A549 (cell line): ENCODE data around the gene CHMP1B. TPM values are rescaled to one million over a fixed set of nuclear protein-coding genes. Genes with fewer than 3 reads are reported as not detected.

Experiments
- ATAC-seq, 2 experiments: fragments of 200-7000 bp in 1 of 2; fragments of >200 bp in 1 of 2; cut with Nextera tagmentation in 1 of 2; cut with Tn5 transposase in 1 of 2; 3 replicates each; pipeline versions ENCODE4 v1.8.0 to v1.9.1; 2018 to 2020; ENCODE audit warnings: mild to moderate bottlenecking in 1 of 2, moderate library complexity in 1 of 2
- CTCF ChIA-PET: fragments of 300-600 bp; sonication (Branson Sonifier 250); formaldehyde crosslinking; extraction: SDS; loops from one replicate; lab custom pipeline; 2021; ENCODE audit warnings: antibody characterized with exemption, inconsistent platforms; lab: Yijun Ruan, JAX
- POLR2A ChIA-PET: fragments of 350-600 bp; formaldehyde crosslinking; extraction: SDS; loops from one replicate; lab custom pipeline; 2021; ENCODE audit warnings: antibody characterized with exemption, inconsistent platforms; lab: Yijun Ruan, JAX
- DNase-seq, 2 experiments: peaks; one replicate each; pipeline versions ENCODE4 v3.0.0 to v3.0.0-alpha.2; 2011 to 2016; ENCODE audit warnings: low read depth in 1 of 2, low spot score in 1 of 2
- FAIRE-seq: peaks from 2 replicates; lab custom pipeline; 2011; peaks lifted over from hg19 to GRCh38; lab: Jason Lieb, UNC
- H3K27ac ChIP-seq, 2 experiments: fragments of >200 bp; sonication (Bioruptor Twin); formaldehyde crosslinking; 3 replicates each; pipeline ENCODE4 v1.5.1; 2016 to 2017
- H3K4me1 ChIP-seq: fragments of >200 bp; sonication (Bioruptor Twin); formaldehyde crosslinking; 3 replicates; pipeline ENCODE4 v1.6.1; 2016
- H3K4me2 ChIP-seq: fragments of >200 bp; sonication (Bioruptor Twin); formaldehyde crosslinking; 3 replicates; pipeline ENCODE4 v1.6.1; 2016
- H3K4me3 ChIP-seq: fragments of >200 bp; sonication (Bioruptor Twin); formaldehyde crosslinking; 3 replicates; pipeline ENCODE4 v1.5.1; 2016
- H3K9me3 ChIP-seq: fragments of >200 bp; sonication (Bioruptor Twin); formaldehyde crosslinking; 3 replicates; pipeline ENCODE4 v1.6.1; 2016
- ATOH8 ChIP-seq: fragments of 250-450 bp; sonication (Bioruptor Pico); IDR thresholded peaks from 2 replicates; pipeline ENCODE4 v1.5.0; 2020; ENCODE audit warnings: low read depth, mild to moderate bottlenecking, moderate library complexity
- BCL3 ChIP-seq: fragments of >200 bp; sonication (Bioruptor Twin); formaldehyde crosslinking; IDR thresholded peaks from 3 replicates; pipeline ENCODE4 v1.6.1; 2016
- CBX8 ChIP-seq: fragments of 200-600 bp; sonication (generic); IDR thresholded peaks from 2 replicates; pipeline ENCODE4 v1.6.1; 2016
- ELK1 ChIP-seq: fragments of 150-350 bp; IDR thresholded peaks from 2 replicates; pipeline ENCODE4 v1.6.1; 2014; ENCODE audit warnings: low read depth, mild to moderate bottlenecking, low read length
- EP300 ChIP-seq, 2 experiments: fragments of >200 bp; sonication (Bioruptor Twin); formaldehyde crosslinking; IDR thresholded peaks; 2 replicates in 1 of 2; 3 replicates in 1 of 2; pipeline ENCODE4 v1.6.1; 2016 to 2017
- ESRRA ChIP-seq: fragments of 150-350 bp; IDR thresholded peaks from 2 replicates; pipeline ENCODE4 v1.6.1; 2014; ENCODE audit warnings: mild to moderate bottlenecking, low read length, borderline replicate concordance
- HES2 ChIP-seq: fragments of >200 bp; sonication (Bioruptor Twin); formaldehyde crosslinking; IDR thresholded peaks from 2 replicates; pipeline ENCODE4 v1.6.1; 2016
- HOXB13 ChIP-seq: fragments of 250-450 bp; sonication (Bioruptor Pico); IDR thresholded peaks from 2 replicates; pipeline ENCODE4 v1.5.0; 2020; ENCODE audit warnings: low read depth, mild to moderate bottlenecking, moderate library complexity
- KDM1A ChIP-seq: fragments of 200-600 bp; sonication (generic); IDR thresholded peaks from 2 replicates; pipeline ENCODE4 v1.6.1; 2016; ENCODE audit warnings: low read depth, mild to moderate bottlenecking
- KDM5A ChIP-seq: fragments of 200-600 bp; sonication (generic); IDR thresholded peaks from 2 replicates; pipeline ENCODE4 v1.6.1; 2016; ENCODE audit warnings: antibody characterized with exemption, mild to moderate bottlenecking
- MAZ ChIP-seq: fragments of 150-350 bp; IDR thresholded peaks from 2 replicates; pipeline ENCODE4 v1.6.1; 2014; ENCODE audit warnings: antibody characterized with exemption, low read depth, low read length, borderline replicate concordance
- NPAS2 ChIP-seq: fragments of 250-450 bp; sonication (Bioruptor Pico); IDR thresholded peaks from 2 replicates; pipeline ENCODE4 v1.8.0; 2022; ENCODE audit warnings: mild to moderate bottlenecking, moderate library complexity, borderline replicate concordance
- POLR2AphosphoS2 ChIP-seq: conservative IDR thresholded peaks from 2 replicates; pipeline ENCODE4 v1.6.1; 2012; ENCODE audit warnings: low read length, improper control_type of control experiment, inconsistent platforms
- RAD21 ChIP-seq, 2 experiments: fragments of >200 bp in 1 of 2; sonication (Bioruptor Twin) in 1 of 2; formaldehyde crosslinking in 1 of 2; IDR thresholded peaks in 1 of 2; conservative IDR thresholded peaks in 1 of 2; 2 replicates in 1 of 2; 3 replicates in 1 of 2; pipeline ENCODE4 v1.6.1; 2012 to 2018; ENCODE audit warnings: inconsistent platforms in 1 of 2
- RARB ChIP-seq: fragments of 250-450 bp; sonication (Bioruptor Pico); IDR thresholded peaks from 2 replicates; pipeline ENCODE4 v1.8.0; 2021; ENCODE audit warnings: mild to moderate bottlenecking, moderate library complexity
- RFX5 ChIP-seq: fragments of 450-650 bp; IDR thresholded peaks from 2 replicates; pipeline ENCODE4 v1.7.1; 2014; ENCODE audit warnings: antibody characterized with exemption, mild to moderate bottlenecking, moderate library complexity
- RNF2 ChIP-seq: fragments of 200-600 bp; sonication (generic); IDR thresholded peaks from 2 replicates; pipeline ENCODE4 v1.6.1; 2016; ENCODE audit warnings: low read depth, mild to moderate bottlenecking, antibody characterized with exemption, moderate library complexity, borderline replicate concordance
- SMC3 ChIP-seq: fragments of >200 bp; sonication (Bioruptor Twin); formaldehyde crosslinking; IDR thresholded peaks from 3 replicates; pipeline ENCODE4 v1.6.1; 2018; ENCODE audit warnings: inconsistent platforms
- SREBF2 ChIP-seq: fragments of 450-650 bp; IDR thresholded peaks from 2 replicates; pipeline ENCODE4 v1.6.1; 2014; ENCODE audit warnings: mild to moderate bottlenecking, moderate library complexity
- TP53 ChIP-seq: fragments of 250-450 bp; sonication (Bioruptor Pico); IDR thresholded peaks from 2 replicates; pipeline ENCODE4 v1.5.0; 2021; ENCODE audit warnings: mild to moderate bottlenecking, moderate library complexity
- ZC3H11A ChIP-seq: fragments of 450-650 bp; IDR thresholded peaks from 2 replicates; pipeline ENCODE4 v1.6.1; 2014; ENCODE audit warnings: antibody characterized with exemption, mild to moderate bottlenecking
- ZNF302 ChIP-seq: fragments of 250-450 bp; sonication (Bioruptor Pico); IDR thresholded peaks from 2 replicates; pipeline ENCODE4 v1.9.0; 2021; ENCODE audit warnings: inconsistent platforms, mild to moderate bottlenecking, moderate library complexity
- ZSCAN20 ChIP-seq: fragments of 250-450 bp; sonication (Bioruptor Pico); IDR thresholded peaks from 2 replicates; pipeline ENCODE4 v1.8.0; 2022; ENCODE audit warnings: mild to moderate bottlenecking, moderate library complexity
- WGBS: methylation state at CpG from one replicate; pipeline ENCODE4 v1.1.6; 2017; ENCODE audit errors: missing lambda C conversion rate; 5-methylcytosine and 5-hydroxymethylcytosine counted together
- polyA plus RNA-seq, 4 experiments: library from polyadenylated mRNA; depleted of rRNA in 3 of 4; stranded (reverse); fragments of >200 nt; fragmentation: RNase III in 1 of 4; extraction: RNeasy Plus Mini Kit Qiagen cat#74134 plus additional on column Dnase treatment in 1 of 4; gene quantifications; 2 replicates in 3 of 4; 3 replicates in 1 of 4; pipeline ENCODE4 v1.2.3, GENCODE V29; 2011 to 2017
- TF ChIP-seq, protein P1 (sequence below): IDR thresholded peaks from 2 replicates; pipeline ENCODE4 v1.6.1; 2012
- TF ChIP-seq, protein P2 (sequence below): fragments of >200 bp; sonication (Bioruptor Twin); formaldehyde crosslinking; IDR thresholded peaks from 3 replicates; pipeline ENCODE4 v1.5.1; 2016

CHMP1B gene
- polyA plus RNA-seq, 2 of the 4 experiments (the other 2 are of a cell fraction), result 44.9 to 60.8 TPM

GRCh38 chr18:11885278-11885947, 34.2 kb downstream of the CHMP1B start:
- FAIRE-seq, result no peak
- Histone ChIP-seq H3K27ac (no peak overlapping the region), H3K4me3 (no peak overlapping the region), H3K4me1 (peaks cover 18% of the 10 kb centered on the region), H3K4me2 (no peak overlapping the region), H3K9me3 (no peaks in the 10 kb centered on the region)
- 90% methylated on average over 22 of the region's 22 CpGs for whole genome bisulfite sequencing
- no peak for ATAC-seq
- DNase-seq, result no peak
- CTCF ChIA-PET, result no interaction called here
- no peak for TF ChIP-seq CBX8
- TF ChIP-seq, protein P1, sequence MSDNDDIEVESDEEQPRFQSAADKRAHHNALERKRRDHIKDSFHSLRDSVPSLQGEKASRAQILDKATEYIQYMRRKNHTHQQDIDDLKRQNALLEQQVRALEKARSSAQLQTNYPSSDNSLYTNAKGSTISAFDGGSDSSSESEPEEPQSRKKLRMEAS, result no peak
- no peak for TF ChIP-seq RAD21 (conservative IDR thresholded peaks at IDR 0.05 in 1 of 2, IDR thresholded peaks at IDR 0.05 in 1 of 2)
- TF ChIP-seq RNF2, result no peak
- TF ChIP-seq SMC3, result no peak
- no peak for TF ChIP-seq NPAS2 (CRISPR knock-in tag)
- no peak for TF ChIP-seq RFX5
- no peak for TF ChIP-seq ELK1
- TF ChIP-seq ESRRA, result no peak
- TF ChIP-seq, protein P2, sequence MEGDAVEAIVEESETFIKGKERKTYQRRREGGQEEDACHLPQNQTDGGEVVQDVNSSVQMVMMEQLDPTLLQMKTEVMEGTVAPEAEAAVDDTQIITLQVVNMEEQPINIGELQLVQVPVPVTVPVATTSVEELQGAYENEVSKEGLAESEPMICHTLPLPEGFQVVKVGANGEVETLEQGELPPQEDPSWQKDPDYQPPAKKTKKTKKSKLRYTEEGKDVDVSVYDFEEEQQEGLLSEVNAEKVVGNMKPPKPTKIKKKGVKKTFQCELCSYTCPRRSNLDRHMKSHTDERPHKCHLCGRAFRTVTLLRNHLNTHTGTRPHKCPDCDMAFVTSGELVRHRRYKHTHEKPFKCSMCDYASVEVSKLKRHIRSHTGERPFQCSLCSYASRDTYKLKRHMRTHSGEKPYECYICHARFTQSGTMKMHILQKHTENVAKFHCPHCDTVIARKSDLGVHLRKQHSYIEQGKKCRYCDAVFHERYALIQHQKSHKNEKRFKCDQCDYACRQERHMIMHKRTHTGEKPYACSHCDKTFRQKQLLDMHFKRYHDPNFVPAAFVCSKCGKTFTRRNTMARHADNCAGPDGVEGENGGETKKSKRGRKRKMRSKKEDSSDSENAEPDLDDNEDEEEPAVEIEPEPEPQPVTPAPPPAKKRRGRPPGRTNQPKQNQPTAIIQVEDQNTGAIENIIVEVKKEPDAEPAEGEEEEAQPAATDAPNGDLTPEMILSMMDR, result no peak
- no peak for TF ChIP-seq KDM1A
- POLR2A ChIA-PET, result no interaction called here

DNA sequence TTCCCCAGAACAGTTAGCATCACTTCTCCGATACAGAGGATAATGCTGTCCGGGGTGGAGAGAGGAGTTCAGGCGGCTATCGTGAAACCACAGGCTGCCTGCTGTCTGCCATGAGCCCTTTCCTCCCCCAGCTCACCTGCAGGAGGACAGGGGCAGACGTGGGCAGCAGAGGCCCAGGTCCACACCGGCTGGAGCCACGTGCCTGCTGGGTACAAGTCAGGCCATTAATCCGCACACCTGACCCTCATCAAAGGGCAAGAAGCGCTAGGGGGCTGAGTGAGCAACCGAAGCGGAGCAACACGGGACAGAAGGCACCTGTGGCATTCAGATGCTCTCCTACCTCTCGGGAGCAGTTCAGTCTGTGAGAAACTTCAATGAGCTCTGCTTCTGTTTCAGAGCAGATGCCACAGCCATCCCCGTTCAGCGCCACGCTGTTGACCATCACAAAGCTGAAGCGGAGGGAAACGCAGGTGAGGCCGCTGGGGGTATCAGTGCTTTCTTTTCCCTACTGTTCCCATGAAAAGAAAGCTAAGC, 35.4 kb downstream of the CHMP1B start:
- TF ChIP-seq, protein P1, result no peak
- TF ChIP-seq MAZ, result no peak
- TF ChIP-seq KDM5A, result no peak
- TF ChIP-seq ZSCAN20 (CRISPR knock-in tag), result no peak
- no peak for TF ChIP-seq HOXB13
- TF ChIP-seq RARB (CRISPR knock-in tag), result no peak
- TF ChIP-seq ATOH8 (CRISPR knock-in tag), result no peak
- no peak for TF ChIP-seq POLR2AphosphoS2
- TF ChIP-seq SREBF2, result no peak
- no peak for TF ChIP-seq HES2
- no peak for TF ChIP-seq EP300 (IDR thresholded peaks at IDR 0.05)
- TF ChIP-seq TP53 (CRISPR knock-in tag), result no peak
- TF ChIP-seq ZNF302 (CRISPR knock-in tag), result no peak
- no peak for TF ChIP-seq ZC3H11A
- TF ChIP-seq, protein P2, result no peak
- TF ChIP-seq BCL3, result no peak
- H3K4me1 ChIP-seq, result peaks cover 18% of the 10 kb centered on the region
- no peak for FAIRE-seq
- 91% methylated on average over 19 of the region's 19 CpGs for WGBS
- no peak overlapping the region; the same call in 2 of the 3 replicates for H3K4me2 ChIP-seq
- peak overlapping the region in 1 of 2 experiments; percentile 75; a peak in 3 of 6 replicates for H3K27ac ChIP-seq
- no peak for DNase-seq
- H3K4me3 ChIP-seq, result no peak overlapping the region
- H3K9me3 ChIP-seq, result no peaks in the 10 kb centered on the region
- POLR2A ChIA-PET, result interaction anchor here (0.6 kb wide), 1 partner anchor 10 kb away, joined by 3 read pairs; no protein-coding TSS in a partner anchor
- CTCF ChIA-PET, result interaction anchor here (0.9 to 1.1 kb wide), 3 partner anchors 109 to 154 kb away, joined by 3 to 4 read pairs (median 3); no protein-coding TSS in a partner anchor
- ATAC-seq, result no peak
